ENCODE data around the gene SPATA17. TPM values are rescaled to one million over a fixed set of nuclear protein-coding genes. Genes with fewer than 3 reads are reported as not detected.

SPATA17 gene
- total and polyA plus RNA-seq, 2 of the 13 experiments (the other 11 are each of a cell fraction or from before 2014, with no cell fraction given) = 0.48 to 1.7 TPM

DNA sequence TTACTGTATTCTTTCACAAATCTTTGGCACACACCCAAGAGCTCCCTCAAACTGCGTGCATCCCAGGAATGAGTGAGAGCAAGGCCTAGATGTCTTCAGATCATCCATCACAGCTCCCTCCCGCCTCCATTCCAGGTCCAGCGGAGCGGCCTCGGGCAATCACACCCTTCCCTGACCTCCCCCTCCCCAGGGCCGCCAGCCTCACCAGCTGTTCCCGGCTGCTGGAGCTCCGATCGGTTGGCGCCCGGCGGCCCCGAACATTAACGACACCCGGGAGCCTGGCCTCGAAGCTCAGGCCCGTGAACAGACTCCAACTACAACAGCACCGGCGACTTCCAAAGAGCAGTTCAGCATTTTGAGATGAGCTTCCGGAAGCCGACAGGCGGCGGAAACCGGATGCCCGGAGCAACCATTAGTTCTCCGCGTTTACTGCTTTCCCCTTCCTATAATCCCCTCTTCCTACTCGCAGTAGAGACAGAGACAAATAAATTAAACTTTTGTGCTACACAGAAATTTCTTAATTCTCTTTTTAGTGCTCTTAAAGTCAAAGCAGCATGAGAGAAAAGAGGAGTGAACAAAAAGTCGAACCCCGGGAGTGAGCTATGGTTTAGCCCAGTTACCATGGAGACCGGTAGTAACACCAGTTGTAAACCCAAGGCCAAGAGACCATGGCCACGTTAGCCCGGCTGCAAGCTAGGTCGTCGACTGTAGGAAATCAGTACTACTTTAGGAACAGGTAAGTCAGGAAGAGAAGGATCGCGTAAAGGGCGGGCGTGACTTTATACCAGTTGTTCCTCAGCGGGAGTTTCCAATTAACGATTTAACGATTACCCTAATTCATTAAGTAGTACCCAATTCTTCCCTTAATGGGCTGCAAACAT lies at the start of gene SPATA17, which contains the start of gene GPATCH2 (continued):
- TF ChIP-seq REPIN1 (CRISPR knock-in tag; IDR thresholded peaks at IDR 0.05; ENCODE audit: borderline replicate concordance, low read depth) = 0 out of 2 replicates have a peak, but pooled peaks have one; percentile 28
- no peak for TF ChIP-seq SMARCE1 (IDR thresholded peaks at IDR 0.05; ENCODE audit: borderline replicate concordance)
- TF ChIP-seq, protein P1, sequence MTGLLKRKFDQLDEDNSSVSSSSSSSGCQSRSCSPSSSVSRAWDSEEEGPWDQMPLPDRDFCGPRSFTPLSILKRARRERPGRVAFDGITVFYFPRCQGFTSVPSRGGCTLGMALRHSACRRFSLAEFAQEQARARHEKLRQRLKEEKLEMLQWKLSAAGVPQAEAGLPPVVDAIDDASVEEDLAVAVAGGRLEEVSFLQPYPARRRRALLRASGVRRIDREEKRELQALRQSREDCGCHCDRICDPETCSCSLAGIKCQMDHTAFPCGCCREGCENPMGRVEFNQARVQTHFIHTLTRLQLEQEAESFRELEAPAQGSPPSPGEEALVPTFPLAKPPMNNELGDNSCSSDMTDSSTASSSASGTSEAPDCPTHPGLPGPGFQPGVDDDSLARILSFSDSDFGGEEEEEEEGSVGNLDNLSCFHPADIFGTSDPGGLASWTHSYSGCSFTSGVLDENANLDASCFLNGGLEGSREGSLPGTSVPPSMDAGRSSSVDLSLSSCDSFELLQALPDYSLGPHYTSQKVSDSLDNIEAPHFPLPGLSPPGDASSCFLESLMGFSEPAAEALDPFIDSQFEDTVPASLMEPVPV (CRISPR knock-in tag; IDR thresholded peaks at IDR 0.05) = peak; percentile 37; the same call in 1 of the 2 replicates
- TF ChIP-seq ZNF20 (CRISPR knock-in tag; IDR thresholded peaks at IDR 0.05) = no peak
- no peak for TF ChIP-seq ARNT (IDR thresholded peaks at IDR 0.05)
- no peak for TF ChIP-seq RBM22 (optimal IDR thresholded peaks at IDR 0.05; ENCODE audit: low read length)
- TF ChIP-seq SATB2 (CRISPR knock-in tag; IDR thresholded peaks at IDR 0.05) = no peak
- TF ChIP-seq TBP (CRISPR knock-in tag; IDR thresholded peaks at IDR 0.05) = no peak
- no peak; the same call in 1 of the 2 replicates for TF ChIP-seq ZNF274 (CRISPR knock-in tag; IDR thresholded peaks at IDR 0.05)
- TF ChIP-seq ZNF292 (CRISPR knock-in tag; IDR thresholded peaks at IDR 0.05; ENCODE audit: borderline replicate concordance, low read depth) = 0 out of 2 replicates have a peak, but pooled peaks have one; percentile 61
- 0 out of 2 replicates have a peak, but pooled peaks have one; percentile 25 for TF ChIP-seq ARNT2 (CRISPR knock-in tag; IDR thresholded peaks at IDR 0.05; ENCODE audit: low read depth)
- no peak for TF ChIP-seq ZNF703 (CRISPR knock-in tag; IDR thresholded peaks at IDR 0.05; ENCODE audit: borderline replicate concordance)
- TF ChIP-seq, protein P2, sequence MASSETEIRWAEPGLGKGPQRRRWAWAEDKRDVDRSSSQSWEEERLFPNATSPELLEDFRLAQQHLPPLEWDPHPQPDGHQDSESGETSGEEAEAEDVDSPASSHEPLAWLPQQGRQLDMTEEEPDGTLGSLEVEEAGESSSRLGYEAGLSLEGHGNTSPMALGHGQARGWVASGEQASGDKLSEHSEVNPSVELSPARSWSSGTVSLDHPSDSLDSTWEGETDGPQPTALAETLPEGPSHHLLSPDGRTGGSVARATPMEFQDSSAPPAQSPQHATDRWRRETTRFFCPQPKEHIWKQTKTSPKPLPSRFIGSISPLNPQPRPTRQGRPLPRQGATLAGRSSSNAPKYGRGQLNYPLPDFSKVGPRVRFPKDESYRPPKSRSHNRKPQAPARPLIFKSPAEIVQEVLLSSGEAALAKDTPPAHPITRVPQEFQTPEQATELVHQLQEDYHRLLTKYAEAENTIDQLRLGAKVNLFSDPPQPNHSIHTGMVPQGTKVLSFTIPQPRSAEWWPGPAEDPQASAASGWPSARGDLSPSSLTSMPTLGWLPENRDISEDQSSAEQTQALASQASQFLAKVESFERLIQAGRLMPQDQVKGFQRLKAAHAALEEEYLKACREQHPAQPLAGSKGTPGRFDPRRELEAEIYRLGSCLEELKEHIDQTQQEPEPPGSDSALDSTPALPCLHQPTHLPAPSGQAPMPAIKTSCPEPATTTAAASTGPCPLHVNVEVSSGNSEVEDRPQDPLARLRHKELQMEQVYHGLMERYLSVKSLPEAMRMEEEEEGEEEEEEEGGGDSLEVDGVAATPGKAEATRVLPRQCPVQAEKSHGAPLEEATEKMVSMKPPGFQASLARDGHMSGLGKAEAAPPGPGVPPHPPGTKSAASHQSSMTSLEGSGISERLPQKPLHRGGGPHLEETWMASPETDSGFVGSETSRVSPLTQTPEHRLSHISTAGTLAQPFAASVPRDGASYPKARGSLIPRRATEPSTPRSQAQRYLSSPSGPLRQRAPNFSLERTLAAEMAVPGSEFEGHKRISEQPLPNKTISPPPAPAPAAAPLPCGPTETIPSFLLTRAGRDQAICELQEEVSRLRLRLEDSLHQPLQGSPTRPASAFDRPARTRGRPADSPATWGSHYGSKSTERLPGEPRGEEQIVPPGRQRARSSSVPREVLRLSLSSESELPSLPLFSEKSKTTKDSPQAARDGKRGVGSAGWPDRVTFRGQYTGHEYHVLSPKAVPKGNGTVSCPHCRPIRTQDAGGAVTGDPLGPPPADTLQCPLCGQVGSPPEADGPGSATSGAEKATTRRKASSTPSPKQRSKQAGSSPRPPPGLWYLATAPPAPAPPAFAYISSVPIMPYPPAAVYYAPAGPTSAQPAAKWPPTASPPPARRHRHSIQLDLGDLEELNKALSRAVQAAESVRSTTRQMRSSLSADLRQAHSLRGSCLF (CRISPR knock-in tag; IDR thresholded peaks at IDR 0.05; ENCODE audit: borderline replicate concordance) = no peak
- 0 out of 2 replicates have a peak, but pooled peaks have one; percentile 37 for TF ChIP-seq RFX5 (IDR thresholded peaks at IDR 0.05; ENCODE audit: low read depth, low read length)
- TF ChIP-seq ZKSCAN5 (CRISPR knock-in tag; IDR thresholded peaks at IDR 0.05) = no peak
- no peak for TF ChIP-seq ZNF780A (CRISPR knock-in tag; IDR thresholded peaks at IDR 0.05)
- TF ChIP-seq, protein P3, sequence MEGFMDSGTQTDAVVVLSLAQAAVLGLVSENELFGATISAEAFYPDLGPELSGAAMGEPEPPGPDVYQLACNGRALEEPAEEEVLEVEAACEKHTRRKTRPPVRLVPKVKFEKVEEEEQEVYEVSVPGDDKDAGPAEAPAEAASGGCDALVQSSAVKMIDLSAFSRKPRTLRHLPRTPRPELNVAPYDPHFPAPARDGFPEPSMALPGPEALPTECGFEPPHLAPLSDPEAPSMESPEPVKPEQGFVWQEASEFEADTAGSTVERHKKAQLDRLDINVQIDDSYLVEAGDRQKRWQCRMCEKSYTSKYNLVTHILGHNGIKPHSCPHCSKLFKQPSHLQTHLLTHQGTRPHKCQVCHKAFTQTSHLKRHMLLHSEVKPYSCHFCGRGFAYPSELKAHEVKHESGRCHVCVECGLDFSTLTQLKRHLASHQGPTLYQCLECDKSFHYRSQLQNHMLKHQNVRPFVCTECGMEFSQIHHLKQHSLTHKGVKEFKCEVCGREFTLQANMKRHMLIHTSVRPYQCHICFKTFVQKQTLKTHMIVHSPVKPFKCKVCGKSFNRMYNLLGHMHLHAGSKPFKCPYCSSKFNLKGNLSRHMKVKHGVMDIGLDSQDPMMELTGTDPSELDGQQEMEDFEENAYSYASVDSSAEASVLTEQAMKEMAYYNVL (CRISPR knock-in tag; IDR thresholded peaks at IDR 0.05; ENCODE audit: borderline replicate concordance) = 0 out of 2 replicates have a peak, but pooled peaks have one; percentile 41
- TF ChIP-seq, protein P4, sequence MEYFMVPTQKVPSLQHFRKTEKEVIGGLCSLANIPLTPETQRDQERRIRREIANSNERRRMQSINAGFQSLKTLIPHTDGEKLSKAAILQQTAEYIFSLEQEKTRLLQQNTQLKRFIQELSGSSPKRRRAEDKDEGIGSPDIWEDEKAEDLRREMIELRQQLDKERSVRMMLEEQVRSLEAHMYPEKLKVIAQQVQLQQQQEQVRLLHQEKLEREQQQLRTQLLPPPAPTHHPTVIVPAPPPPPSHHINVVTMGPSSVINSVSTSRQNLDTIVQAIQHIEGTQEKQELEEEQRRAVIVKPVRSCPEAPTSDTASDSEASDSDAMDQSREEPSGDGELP (IDR thresholded peaks at IDR 0.05; ENCODE audit: borderline replicate concordance, low read depth) = no peak
- TF ChIP-seq CEBPB (IDR thresholded peaks at IDR 0.05; ENCODE audit: borderline replicate concordance, low read depth, low read length) = no peak
- peak; percentile 24 for TF ChIP-seq MXD4 (CRISPR knock-in tag; IDR thresholded peaks at IDR 0.05)

All from HepG2 (cell line).